CMK (cell line): ENCODE data around the gene DNAJA2.
A peak's percentile ranks its signal among the peaks of the same experiment; 100 is the strongest.
"Not testable (repeated sequence)": the region's sequence is repeated elsewhere in the genome, so short reads cannot be mapped to it uniquely, and the experiment has no call there.

ENCODE experiments used
- DNase-seq: peaks from one replicate; pipeline ENCODE4 v3.0.0-alpha.2; 2010; ENCODE audit warnings: low read depth

Gene DNAJA2

DNA sequence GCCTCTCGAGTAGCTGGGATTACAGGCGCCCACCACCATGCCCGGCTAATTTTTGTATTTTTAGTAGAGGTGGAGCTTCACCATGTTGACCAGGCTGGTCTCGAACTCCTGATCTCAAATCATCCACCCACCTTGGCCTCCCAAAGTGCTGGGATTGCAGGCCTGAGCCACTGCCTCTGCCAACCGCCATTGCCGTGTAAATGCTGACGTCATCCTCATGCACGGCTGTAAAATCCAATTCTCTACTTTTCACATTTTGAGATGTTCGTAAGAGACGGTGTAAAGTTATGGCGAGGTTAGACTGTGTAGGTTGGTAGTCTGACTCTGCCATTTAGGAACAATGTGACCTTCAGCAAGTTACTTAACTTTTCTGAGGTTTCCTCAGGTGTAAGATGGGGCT lies 1.7 kb upstream of the DNAJA2 start:
- DNase-seq: no peak

DNA sequence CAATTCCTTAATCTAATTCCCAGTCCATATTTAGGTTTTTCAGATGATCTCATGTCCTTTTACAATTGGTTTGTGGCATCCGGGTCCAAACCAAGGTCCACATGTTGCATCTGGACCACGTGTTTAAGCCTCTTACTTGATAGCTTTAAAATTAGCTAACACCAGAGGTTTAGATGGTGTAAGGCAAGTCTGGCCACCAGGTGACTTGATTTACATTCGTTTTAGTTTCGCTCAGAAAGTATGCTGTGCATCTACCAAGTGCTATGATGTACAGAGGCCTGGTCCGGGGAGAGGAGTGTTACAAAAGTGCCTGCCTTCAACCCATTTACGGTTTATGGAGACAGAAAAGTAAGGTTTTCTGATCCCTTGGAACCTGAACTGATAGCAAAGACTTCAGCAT lies 878 bp upstream of the DNAJA2 start:
- DNase-seq: no peak

- no peak for DNase-seq
Observed at GRCh38 chr16:46973996-46974324, 486 bp upstream of the DNAJA2 start.

GRCh38 chr16:46972429-46973206 lies 856 bp downstream of the DNAJA2 start:
- no peak for DNase-seq

GRCh38 chr16:46971271-46971670 lies 2.2 kb downstream of the DNAJA2 start:
- no peak for DNase-seq

DNA sequence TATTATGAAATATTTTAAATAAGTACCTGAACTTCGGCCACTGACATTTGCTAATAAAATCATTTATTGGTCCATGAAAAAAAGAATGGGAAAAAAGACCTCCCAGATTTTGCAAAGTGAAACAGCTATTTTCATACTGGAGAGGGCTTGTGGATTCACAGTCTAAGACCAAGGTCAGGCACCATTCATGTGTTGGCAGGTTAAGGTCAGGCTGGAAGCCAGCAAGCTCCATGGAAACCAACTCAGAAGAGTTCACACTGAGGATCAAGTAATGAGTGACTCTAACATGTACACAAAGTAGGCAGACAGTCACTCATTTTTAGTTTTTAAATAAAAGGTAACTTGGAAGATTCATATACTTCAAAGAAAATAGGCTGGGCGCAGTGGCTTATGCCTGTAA lies 3.4 kb downstream of the DNAJA2 start:
- DNase-seq: no peak

- no peak for DNase-seq
Observed at GRCh38 chr16:46968063-46968435, 5.4 kb downstream of the DNAJA2 start.

DNA sequence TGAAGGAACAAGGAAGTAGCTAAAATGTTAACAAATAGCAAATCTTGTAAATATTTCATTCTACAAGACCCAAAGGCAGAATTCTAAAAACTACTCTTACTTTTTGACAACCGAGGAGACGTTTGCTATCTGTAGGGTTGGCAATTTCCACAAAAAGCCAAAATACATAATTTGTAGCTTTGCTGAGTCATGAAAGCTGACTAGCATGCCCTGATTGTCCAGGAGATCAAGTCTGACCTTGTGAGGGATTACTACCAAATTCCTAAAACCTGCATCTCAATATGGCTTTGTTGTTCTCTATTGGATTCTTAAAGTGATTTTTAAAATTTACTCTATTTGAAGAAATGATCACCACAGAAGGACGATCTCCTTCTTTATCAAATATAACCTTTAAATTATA lies 10.8 kb downstream of the DNAJA2 start:
- DNase-seq: no peak

DNA sequence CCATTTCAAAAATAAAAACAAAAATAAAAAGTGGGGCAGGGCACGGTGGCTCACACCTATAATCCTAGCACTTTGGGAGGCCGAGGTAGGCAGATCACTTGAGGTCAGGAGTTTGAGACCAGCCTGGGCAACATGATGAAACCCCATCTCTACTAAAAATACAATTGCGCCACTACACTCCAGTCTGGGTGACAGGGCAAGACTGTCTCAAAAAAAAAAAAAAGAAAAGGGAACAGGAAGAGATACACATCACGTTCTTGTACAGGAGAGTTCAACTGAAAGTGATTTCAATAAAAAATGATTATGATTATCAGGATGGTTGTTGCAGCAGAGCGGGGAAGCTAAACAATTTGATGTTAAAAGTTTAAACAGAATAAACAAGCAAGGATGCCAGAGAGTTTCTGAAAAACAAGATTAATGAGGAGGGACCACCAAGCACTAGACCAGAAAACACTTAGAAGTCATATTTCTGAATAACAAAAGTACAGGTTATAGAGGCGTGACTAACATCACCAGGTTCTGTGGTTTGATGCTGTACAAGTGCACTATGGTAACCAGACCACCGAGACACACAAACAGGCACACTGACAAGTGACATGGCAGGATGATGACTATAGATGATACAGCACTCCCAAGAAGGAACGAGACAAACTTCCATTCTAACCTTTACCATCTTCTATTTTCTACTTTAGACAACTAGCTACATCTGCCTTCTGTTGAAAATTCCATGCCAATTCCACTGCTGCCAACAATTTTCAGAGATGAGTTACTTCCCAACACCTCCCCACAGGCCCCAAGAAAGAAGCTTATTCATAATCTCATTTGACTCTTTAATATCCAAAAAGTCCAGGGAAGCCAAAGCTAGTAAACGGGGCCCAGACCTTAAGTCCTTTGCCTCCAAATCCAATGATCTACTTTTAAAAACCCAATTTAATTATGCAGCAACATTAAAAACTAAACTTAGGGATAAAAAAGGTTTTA lies 11.8 kb downstream of the DNAJA2 start:
- DNase-seq: no peak

GRCh38 chr16:46954562-46954961 lies 18.9 kb downstream of the DNAJA2 start:
- no peak for DNase-seq

DNA sequence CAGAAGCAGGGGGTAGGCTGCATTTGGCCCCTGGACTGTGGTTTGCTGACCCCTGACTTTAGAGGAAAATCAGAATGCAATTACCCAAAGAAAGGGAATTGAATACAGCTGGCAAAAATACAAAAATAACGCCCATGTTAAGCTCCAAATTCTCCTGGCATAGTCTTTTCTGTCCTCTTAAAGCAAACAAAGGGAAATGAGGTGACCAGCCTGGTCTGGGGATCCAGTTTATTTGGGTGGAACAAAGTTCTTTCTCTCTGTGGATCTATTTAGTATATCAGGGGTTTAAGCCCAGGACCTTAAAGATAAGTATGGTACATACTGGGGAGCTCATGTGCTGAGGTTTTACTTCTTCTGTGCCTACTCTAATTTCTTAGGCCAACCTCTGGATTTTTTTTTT lies 23.5 kb downstream of the DNAJA2 start:
- DNase-seq: no peak

DNA sequence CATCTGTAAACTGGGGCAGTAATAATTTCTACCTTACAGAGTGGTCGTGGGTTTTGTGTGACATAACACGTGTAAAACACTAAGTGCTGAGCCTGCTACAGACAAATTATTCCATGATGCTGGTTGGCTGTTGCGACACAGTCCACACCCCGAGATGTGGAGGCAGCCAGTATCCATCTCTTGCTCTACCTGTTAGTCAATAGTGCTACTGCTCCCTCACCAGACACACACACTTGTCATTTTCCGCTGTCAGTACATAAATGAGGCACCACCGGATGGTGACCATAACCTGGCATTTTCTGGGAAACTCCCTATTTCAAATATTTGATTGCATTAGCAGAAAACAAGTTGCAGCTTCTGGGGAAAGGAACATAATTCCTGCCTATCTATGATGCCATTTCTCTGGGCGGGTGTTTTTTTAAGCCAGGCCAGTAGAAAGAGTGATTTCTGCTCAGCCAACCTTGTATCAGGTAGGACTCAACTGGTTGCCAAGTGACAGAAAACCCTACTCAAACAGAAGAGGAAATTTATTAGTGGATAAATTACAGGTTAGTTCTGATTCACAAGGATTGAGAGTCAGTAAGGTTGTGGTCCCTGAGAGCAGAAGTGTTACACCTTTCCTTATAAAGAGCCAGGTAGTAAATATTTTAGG lies 24.1 kb downstream of the DNAJA2 start:
- no peak for DNase-seq

GRCh38 chr16:46948548-46949166 lies 24.8 kb downstream of the DNAJA2 start:
- DNase-seq: no peak

DNA sequence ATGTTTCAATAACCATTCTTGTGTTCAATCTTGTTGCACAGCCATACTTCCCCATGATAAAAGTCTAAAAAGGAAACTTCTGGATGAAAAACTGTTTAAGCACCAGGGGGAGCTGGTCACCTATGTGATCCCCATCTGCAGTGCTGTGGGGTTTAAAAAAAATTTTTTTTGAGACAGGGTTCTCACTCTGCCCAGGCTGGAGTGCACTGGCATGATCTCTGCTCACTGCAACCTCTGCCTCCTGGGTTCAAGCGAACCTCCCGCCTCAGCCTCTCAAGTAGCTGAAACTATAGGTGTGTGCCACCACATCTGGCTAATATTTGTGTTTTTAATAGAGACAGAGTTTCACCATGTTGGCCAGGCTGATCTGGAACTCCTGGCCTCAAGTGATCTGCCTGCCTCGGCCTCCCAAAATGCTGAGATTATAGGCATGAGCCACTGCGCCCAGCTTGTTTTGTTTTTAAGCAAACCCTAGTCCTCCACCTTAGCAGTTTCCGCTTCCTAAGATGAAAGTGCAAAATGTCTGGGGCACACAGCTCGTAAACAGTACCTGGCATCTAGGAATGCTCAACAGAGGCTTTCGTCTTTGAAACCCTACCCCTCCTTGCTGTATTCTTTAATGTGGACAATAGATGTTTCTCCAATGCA lies 25.4 kb downstream of the DNAJA2 start:
- peak; percentile 11 for DNase-seq

- not testable (repeated sequence) for DNase-seq
Observed at GRCh38 chr16:46944713-46945112, 28.8 kb downstream of the DNAJA2 start.

- no peak for DNase-seq
Observed at GRCh38 chr16:46937536-46937935, 35.9 kb downstream of the DNAJA2 start.

DNA sequence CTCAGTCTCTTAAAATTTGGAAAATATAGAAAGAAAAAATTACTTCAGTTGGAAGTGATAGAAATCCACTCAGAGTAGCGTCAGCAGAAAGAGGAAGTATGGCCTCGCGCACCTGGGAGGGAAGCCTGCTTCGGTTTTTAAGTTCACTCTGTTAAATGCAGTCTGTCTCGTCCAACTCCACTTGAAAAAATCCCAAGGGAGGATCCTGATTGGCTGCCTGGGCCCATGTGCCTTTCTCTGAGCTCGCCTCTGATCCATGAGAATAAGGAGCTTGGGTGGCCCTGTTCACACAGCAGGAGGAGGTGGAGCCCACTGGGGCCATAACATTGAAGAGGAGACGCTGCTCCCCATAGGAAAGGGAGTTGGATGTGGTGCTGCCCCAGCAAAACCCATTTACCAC lies 40.7 kb downstream of the DNAJA2 start:
- no peak for DNase-seq

GRCh38 chr16:46930861-46931260 lies 42.6 kb downstream of the DNAJA2 start:
- no peak for DNase-seq

- DNase-seq: peak; percentile 50
Observed at GRCh38 chr16:46929378-46930332, 43.8 kb downstream of the DNAJA2 start.

DNA sequence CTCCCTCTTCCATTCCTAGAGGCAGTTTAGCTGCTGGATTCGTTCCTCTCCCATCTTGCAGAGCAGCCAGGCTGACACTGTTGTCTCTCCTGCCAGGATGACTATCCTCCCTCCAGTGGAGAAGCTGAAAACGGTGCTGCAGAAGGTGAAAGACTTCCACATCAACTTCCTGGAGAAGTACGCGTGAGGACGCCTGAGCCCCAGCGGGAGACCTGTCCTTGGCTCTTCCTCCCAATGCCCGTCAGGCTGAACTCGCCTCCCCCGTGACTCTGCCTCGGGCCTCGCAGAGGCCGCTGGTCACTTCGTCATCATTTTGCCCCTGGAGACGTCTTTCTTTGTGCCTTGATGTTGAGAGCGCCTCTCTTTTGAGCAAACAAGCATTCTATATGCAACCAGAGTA lies 44.7 kb downstream of the DNAJA2 start:
- DNase-seq: no peak

DNA sequence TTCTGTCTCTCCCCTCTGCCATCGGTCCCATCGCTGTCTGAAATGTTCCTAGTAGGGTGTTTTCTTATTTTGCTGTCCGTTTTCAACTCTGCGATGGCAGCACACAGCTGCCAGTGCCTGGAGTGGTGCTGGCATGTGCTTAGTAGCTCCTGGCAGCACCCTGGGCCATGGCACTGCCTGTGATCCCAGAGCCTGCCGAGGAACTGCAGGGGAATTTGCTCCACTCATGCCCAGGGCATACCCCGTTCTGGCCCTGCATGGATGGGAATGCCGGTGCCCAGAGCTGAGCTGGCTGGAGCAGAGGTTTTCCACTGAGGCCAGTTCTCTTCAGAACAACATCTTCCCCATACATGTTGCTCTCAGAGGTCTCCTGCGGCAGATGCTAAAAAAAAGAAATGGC lies 46.2 kb downstream of the DNAJA2 start:
- DNase-seq: no peak
